Measurements from ENCODE around the gene PGP.

The PGP gene

DNA sequence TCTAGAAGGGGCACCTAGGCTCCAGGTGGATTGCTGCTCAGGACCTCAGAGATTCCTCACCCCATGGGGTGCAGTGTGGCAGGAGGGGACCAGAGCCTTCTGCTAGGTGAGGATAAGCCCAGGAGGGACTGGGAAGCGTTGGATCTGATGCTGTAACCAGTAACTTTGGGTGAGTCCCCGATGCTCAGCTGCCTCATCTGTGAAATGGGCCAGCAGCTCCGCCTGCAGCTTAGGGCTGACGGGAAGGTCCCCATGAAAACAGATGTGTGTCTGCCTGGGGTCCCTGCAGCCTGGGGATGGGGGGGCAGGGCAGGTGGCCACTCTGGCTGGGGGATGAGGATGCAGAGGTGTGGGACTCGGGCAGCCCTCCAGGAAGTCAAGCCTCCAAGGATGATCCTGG lies 15.5 kb downstream of the PGP start:
- DNase-seq (ENCODE audit: low spot score), result no peak

DNA sequence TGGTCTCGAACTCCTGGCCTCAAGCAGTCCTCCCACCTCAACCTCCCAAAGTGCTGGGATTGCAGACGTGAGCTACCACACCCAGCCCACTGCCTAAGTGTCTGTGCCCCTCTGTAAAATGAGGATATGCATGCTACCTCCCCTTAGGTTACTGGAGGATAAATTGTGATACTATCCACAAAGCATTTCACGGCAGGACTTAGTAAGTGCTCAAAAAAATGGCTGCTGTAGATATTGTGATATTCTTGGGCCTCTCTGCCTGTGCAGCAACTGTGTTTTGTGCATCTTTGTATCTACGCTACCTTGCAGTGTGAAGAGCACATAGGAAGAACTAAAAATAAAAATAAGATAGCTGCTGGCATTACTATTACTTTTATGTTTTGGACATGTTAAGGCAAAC lies 16.4 kb downstream of the PGP start:
- DNase-seq (ENCODE audit: low spot score), result no peak

DNA sequence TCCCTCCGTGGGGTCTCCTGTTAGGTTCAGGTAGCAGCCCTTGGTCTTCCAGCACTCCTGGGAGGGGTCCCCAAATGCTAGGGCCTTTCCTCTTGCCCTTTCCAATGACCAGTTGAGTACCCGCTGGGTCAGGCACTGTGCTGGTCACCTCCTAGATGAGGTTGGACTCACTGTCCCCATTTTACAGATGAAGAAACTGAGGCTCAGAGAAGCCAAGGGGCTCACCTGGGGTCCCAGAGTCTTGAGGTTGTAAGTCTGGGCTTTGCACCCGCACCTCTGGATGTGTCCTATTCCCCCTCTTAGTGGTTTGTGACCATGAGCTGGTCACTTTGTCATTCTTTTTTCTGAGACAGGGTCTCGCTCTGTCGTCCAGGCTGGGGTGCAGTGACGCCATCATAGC lies 16.9 kb downstream of the PGP start:
- DNase-seq (ENCODE audit: low spot score), result no peak

- DNase-seq (ENCODE audit: low spot score), result no peak
These were observed 17.6 kb downstream of the PGP start for GRCh38 chr16:2196981-2197511.

GRCh38 chr16:2196162-2196980 lies 18.3 kb downstream of the PGP start, which contains the start of gene CASKIN1:
CASKIN1 (minus strand) TSS chr16:2196605; CDS start chr16:2196432, 173 bp downstream.
- no peak for DNase-seq (ENCODE audit: low spot score)

- DNase-seq (ENCODE audit: low spot score), result no peak
These were observed 19.1 kb downstream of the PGP start for GRCh38 chr16:2195322-2196161.

- DNase-seq (ENCODE audit: low spot score), result peak; percentile 93
These were observed 19.8 kb downstream of the PGP start for GRCh38 chr16:2194852-2195321.

DNA sequence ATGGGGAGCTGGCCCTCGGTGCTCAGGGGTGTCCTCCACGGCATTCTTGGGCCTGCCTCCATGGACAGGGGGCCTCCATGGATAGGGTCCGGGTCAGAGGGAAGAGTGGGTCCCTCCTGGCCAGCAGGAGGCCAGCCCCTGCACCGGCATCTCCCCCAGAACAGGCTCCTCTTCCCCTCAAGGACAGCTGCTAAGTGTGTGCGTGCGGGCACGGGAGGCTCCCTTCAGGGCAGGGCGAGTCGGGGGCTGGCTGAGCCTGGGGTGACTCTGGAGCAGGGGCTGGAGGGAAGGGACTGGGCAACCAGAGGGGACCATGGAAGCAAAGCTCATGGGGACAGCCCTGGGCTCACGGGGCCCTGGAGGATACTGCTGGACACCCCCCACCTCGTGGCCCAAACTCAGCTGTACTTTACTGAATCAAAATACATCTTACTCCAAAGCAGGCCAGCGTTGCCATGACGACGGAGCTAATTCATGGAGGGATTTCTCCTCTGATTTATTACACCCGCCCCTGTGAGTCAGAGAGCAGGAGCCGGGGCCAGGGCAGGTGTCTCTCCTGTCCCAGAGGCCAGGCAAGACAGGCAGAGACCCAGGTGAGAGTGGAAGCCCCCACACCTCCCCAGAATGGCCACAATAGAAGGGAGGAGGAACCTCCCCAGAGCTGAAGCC lies 20.3 kb downstream of the PGP start:
- DNase-seq (ENCODE audit: low spot score), result no peak

- DNase-seq (ENCODE audit: low spot score), result no peak
These were observed 23.3 kb downstream of the PGP start for GRCh38 chr16:2191446-2191706.

DNA sequence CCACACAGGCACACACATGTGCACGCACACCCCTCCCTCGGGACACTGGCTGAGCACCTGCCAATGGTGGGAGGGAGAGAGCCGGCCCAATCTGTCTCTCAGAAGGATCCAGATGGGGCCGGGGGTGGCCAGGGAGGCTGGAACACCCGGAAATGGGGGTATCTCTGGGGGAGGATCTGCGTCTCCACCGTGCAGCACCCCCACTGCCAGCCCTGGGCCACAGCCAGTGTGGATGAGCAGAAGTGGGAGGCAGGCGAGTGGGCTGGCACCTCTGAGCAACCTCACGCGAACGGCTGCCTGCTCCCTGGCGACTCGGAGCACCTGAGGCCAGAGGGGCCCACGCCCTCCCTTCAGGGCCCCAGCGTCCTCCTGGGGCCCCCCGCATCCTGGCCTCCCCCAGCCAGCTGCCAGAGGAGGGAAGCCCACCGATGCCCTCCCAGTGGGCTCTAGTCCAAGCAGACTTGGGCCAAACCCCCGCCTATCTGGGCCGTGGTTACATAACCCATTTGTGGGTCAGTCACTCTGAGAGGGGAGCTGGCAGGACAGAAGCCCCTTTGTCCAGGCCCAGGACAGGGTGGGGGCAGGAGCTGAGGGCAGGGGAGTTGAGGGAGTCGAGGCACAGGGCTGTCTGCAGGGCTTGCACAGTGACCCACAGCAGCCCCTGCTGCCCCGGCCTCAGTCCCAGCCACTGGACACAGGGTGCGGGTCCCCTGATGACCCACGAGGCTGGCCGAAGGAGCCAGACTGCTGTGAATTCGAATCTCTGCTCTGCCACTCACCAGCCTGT lies 23.8 kb downstream of the PGP start:
- DNase-seq (ENCODE audit: low spot score), result no peak

DNA sequence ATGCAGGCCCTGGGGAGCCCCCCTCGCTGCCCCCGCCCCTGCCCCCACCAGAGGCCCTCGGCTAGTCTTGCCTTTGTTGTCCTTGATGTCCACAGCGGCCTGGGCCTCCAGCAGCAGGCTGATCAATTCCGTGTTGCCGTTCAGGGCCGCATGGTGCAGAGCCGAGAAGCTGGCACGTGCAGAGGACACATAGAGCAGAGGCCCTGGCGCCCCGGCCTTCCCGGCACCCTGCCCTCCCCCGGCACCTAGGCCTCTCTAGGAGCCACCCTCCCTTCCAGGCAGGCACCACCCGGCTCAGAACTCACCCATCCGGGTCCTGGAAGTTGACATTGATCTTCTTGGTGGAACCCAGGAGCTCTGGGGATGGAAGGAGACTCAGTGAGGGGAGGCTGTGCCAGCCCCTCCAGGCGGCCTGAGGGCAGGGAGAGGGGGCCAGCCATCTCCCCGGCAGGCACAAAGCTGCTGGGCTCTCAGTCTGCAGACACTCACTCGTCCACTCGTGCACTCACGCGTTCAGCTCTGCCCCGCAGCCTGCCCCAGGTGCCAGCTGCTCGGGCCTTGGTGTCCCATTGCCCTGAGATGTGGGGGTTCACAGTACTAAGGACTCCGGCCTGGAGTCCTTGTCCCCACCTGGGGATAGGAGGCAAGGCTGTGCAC lies 24.5 kb downstream of the PGP start:
- no peak for DNase-seq (ENCODE audit: low spot score)

- DNase-seq (ENCODE audit: low spot score), result no peak
These were observed 25.3 kb downstream of the PGP start for GRCh38 chr16:2189252-2189893.

DNA sequence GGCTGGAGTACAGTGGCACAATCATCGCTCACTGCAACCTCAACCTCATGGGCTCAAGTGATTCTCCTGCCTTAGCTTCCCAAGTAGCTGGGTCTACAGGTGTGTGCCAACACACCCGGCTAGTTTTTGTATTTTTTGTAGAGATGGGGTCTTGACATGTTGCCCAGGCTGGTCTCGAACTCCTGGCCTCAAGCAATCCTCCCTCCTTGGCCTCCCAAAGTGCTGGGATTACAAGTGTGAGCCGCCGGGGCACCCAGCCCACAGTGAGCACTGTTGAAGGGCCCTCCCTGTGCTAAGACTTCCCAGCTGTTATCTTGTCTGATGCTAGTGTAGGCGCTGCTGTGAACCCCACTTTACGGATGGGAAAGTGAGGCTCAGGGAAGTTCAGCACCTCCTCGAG lies 26.2 kb downstream of the PGP start:
- no peak for DNase-seq (ENCODE audit: low spot score)

DNA sequence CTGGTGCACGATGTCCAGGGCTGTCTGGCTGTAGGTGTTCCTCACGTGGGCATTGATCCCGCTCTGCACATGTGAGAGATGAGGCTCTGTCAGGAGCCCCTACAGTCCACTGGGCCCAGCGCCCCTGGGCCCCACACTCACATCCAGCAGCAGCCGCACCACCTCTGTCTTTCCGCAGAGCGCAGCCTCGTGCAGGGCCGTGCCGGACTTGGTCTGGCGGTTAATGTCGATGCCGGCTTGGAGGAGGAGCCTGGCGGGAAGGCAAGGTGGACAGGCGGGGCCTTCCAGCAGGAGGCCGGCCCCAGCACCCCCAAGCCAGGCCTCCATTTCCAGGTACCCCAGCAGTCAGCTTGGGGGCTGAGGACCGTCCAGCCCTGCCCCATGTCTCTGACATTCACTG lies 27.4 kb downstream of the PGP start:
- no peak for DNase-seq (ENCODE audit: low spot score)

GRCh38 chr16:2186505-2186904 lies 28.1 kb downstream of the PGP start:
- DNase-seq (ENCODE audit: low spot score), result no peak

DNA sequence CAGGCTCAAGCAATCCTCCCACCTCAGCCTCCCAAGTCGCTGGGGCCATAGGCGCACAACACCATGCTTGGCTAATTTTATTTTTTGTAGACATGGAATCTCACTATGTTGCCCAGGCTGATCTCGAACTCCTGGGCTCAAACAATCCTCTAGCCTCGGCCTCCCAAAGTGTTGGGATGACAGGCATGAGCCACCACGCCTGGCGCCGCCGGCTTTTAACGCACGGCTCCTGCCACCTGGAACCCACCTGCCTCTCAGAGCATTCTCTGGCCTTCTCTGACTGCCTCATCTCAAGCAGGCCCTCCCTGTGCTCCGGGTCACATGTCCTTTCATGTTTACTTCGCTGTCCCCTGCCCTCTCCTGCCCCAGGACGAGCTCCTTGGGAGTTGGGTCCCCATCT lies 28.6 kb downstream of the PGP start:
- no peak for DNase-seq (ENCODE audit: low spot score)

DNA sequence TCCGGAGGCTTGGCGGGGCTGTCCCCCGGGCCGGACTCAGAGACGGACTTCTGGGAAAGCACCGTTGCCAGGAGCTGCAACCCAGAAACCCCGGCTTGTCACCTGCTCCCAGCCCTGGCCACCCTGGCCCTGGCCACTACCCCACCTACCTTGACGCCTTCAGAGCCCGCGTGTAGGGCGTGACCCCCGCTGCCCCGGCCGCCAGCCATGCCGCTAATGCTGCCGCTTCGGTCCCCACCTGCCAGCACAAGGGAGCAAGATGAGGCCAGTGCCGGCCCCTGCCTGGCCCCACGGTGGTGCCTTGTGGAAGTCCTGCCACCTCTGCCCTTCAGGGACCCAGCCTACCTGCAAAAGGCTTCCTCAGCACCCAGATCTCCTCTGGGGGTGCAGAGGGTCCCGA lies 29.7 kb downstream of the PGP start:
- DNase-seq (ENCODE audit: low spot score), result no peak

DNA sequence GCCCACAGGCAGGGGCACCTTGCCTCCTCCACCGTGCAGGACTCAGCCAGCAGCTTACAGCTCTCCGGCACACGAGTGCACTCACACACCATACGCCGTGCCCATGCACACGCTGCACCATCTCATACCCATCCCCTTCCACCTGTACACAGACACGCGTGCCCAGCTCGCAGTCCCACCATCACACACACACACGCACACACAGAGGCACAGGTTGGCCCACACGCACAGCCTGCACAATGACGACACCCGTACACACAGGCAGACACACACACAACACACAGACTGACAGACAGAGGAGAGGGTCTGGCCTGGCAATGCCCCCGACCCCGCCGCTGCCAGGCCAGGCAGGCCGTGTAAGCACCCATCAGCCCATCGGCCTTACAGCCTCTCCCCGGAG lies 30.3 kb downstream of the PGP start:
- DNase-seq (ENCODE audit: low spot score), result no peak

DNA sequence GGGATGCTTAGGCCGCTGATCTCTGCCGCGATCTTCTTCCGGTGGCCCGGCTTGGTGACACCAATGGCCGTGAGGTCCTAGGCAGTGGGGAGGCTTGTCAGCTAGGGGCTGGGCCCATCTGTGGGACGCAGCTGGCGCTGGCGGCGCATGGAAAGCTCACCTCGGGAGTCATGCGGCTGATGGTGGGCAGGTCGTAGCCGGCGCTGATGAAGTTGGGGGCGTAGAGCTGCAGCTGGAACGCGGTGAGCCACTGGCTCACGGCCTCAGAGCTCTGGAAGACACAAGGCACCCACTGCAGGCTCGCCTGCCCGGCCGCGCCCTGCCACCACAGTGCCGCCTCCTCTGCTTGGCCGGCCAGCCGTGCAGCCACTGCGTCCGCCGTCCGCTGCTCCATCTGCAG lies 31.0 kb downstream of the PGP start:
- no peak for DNase-seq (ENCODE audit: low spot score)

DNA sequence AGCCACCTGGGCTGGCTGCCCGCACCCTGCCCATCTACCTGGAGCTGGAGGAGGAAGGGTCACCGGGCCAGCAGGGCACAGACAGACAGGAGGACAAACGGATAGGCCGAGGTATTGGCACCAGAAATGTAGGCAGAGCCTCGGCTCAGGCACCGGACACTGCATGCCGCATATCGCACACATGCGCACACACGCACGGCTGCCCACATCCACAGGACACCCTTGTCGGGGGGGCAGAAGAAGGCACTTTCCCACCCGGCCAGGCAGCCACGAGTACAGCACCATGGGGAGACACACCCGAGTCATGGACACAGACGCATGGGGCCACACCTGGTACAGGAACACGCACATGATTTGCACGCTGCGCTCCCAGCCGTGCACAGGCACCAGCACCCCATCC lies 32.7 kb downstream of the PGP start:
- DNase-seq (ENCODE audit: low spot score), result no peak
